Subcutaneous abdominal adipose tissue (tissue), 5 donors: ENCODE measurements around the gene USP6NL.

Experiments used
- H3K27ac ChIP-seq: one replicate; pipeline ENCODE4 v1.7.0; 2013; ENCODE audit warnings: low read depth, mild to moderate bottlenecking, inconsistent platforms, low read length, moderate library complexity
- H3K27me3 ChIP-seq, 5 donors: one replicate each; pipeline ENCODE4 v1.7.0; 2013; ENCODE audit warnings: low read length in 5 of 5, inconsistent platforms in 1 of 5; ENCODE audit not compliant: control insufficient read depth in 5 of 5, insufficient read depth in 4 of 5
- H3K36me3 ChIP-seq, 5 donors: one replicate each; pipeline ENCODE4 v1.7.0; 2013; ENCODE audit warnings: low read length in 5 of 5; ENCODE audit not compliant: control insufficient read depth in 5 of 5, insufficient read depth in 5 of 5
- H3K4me1 ChIP-seq, 5 donors: one replicate each; pipeline ENCODE4 v1.7.0; 2013; ENCODE audit warnings: low read length in 5 of 5, mild to moderate bottlenecking in 3 of 5, moderate library complexity in 1 of 5; ENCODE audit not compliant: control insufficient read depth in 5 of 5, insufficient read depth in 5 of 5
- H3K4me3 ChIP-seq, 5 donors: one replicate each; pipeline ENCODE4 v1.7.0; 2013; ENCODE audit warnings: low read length in 5 of 5, low read depth in 1 of 5
- H3K9ac ChIP-seq, 5 donors: one replicate each; pipeline ENCODE4 v1.7.0; 2013; ENCODE audit warnings: low read length in 5 of 5, mild to moderate bottlenecking in 4 of 5, moderate library complexity in 3 of 5
- H3K9me3 ChIP-seq, 5 donors: one replicate each; pipeline ENCODE4 v1.7.0; 2013; ENCODE audit warnings: low read length in 5 of 5; ENCODE audit not compliant: control insufficient read depth in 5 of 5
- donor health status: healthy.
- donor health status: healthy.
- donor health status: healthy.
- donor health status: healthy.
- donor health status: healthy.

The USP6NL gene

GRCh38 chr10:11611248-11612020 is at the start of gene USP6NL:
Gene USP6NL (minus strand): TSS chr10:11611650. CDS start chr10:11597634, 14,016 bp downstream.
- Histone ChIP-seq H3K27me3 (no peaks in the 10 kb centered on the region), H3K27ac (peak within 1 kb of the TSS; percentile 77), H3K9me3 (no peaks in the 10 kb centered on the region), H3K36me3 (no peaks in the 10 kb centered on the region), H3K9ac (peak within 1 kb of the TSS; percentile 78 to 83 (median 81)), H3K4me1 (peaks cover 0 to 25% (median 20%) of the 10 kb centered on the region in 5 donors), H3K4me3 (peak within 1 kb of the TSS; percentile 85 to 97 (median 88))

DNA sequence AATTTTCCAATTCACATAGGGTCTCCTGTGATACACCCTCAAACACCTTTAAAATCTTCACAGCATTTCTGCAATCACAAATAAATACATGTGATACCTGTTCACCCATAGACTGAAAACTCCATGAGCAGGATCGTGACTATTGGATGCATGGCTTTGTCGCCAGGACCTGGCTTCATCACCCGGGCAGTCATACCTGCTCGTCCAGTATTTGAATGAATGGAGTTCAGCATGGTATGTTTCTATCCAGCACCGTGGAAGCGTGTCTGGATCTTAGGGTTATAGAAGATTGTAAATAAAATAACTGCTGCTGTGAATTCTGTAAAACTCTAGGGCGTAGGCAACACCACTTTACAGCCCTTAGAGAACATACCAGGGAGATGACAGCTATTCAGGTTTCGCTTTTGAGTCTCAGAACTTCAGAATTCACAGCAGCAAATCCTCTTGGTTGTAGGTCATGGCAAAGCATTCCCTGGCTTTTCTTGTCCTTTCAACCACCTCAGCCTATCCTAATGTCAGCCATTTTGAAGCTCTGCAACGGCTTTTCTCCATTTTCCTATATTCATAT is 47.4 kb upstream of the USP6NL start:
- no peak overlapping the region for H3K27ac ChIP-seq
- no peaks in the 10 kb centered on the region for H3K27me3 ChIP-seq
- H3K4me3 ChIP-seq, result no peak overlapping the region
- peaks cover 2 to 14% (median 5%) of the 10 kb centered on the region in 5 donors for H3K4me1 ChIP-seq
- H3K36me3 ChIP-seq, result no peaks in the 10 kb centered on the region
- no peaks in the 10 kb centered on the region for H3K9me3 ChIP-seq
- no peak overlapping the region for H3K9ac ChIP-seq

DNA sequence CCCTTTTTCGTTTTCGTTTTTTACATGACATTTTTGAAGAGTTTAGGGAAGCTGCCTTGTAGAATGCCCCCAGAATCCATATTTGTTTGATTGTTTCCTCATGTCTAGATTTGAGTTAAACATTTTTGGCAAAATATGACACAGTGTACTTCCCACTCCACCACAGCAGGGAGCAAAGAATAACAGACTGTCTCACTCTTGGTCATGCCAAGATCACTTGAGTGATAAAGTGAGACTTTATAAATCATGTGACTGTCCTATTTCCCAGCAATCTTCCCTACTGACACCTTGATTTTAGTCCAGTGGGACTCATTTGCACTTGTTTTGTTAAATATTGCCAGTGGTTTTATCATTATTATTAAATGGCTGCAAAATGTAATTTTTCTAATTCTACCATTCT is 44.4 kb upstream of the USP6NL start:
- no peak overlapping the region for H3K4me3 ChIP-seq
- no peaks in the 10 kb centered on the region for H3K9me3 ChIP-seq

GRCh38 chr10:11654659-11655058 is 43.2 kb upstream of the USP6NL start:
- Histone ChIP-seq H3K4me3 (no peak overlapping the region), H3K9me3 (no peaks in the 10 kb centered on the region), H3K27ac (no peak overlapping the region), H3K27me3 (no peaks in the 10 kb centered on the region), H3K9ac (no peak overlapping the region), H3K4me1 (peaks cover 0 to 4% (median 0%) of the 10 kb centered on the region in 5 donors), H3K36me3 (no peaks in the 10 kb centered on the region)

More for the DNA sequence above, 44.4 kb upstream of the USP6NL start:
- no peaks in the 10 kb centered on the region for H3K36me3 ChIP-seq
- H3K9ac ChIP-seq, result no peak overlapping the region
- no peaks in the 10 kb centered on the region for H3K27me3 ChIP-seq
- peaks cover 0 to 5% (median 0%) of the 10 kb centered on the region in 5 donors for H3K4me1 ChIP-seq
- no peak overlapping the region for H3K27ac ChIP-seq

GRCh38 chr10:11653758-11654471 is 42.5 kb upstream of the USP6NL start:
- Histone ChIP-seq H3K4me3 (no peak overlapping the region), H3K36me3 (no peaks in the 10 kb centered on the region)

GRCh38 chr10:11647676-11648075 is 36.2 kb upstream of the USP6NL start:
- H3K4me3 ChIP-seq, result no peak overlapping the region
- no peaks in the 10 kb centered on the region for H3K27me3 ChIP-seq
- no peak overlapping the region for H3K9ac ChIP-seq
- H3K27ac ChIP-seq, result no peak overlapping the region
- no peaks in the 10 kb centered on the region for H3K36me3 ChIP-seq
- no peaks in the 10 kb centered on the region for H3K4me1 ChIP-seq
- no peaks in the 10 kb centered on the region for H3K9me3 ChIP-seq

More at GRCh38 chr10:11653758-11654471, 42.5 kb upstream of the USP6NL start:
- Histone ChIP-seq H3K27ac (no peak overlapping the region), H3K9ac (no peak overlapping the region), H3K4me1 (peaks cover 0 to 4% (median 0%) of the 10 kb centered on the region in 5 donors), H3K9me3 (no peaks in the 10 kb centered on the region), H3K27me3 (no peaks in the 10 kb centered on the region)

DNA sequence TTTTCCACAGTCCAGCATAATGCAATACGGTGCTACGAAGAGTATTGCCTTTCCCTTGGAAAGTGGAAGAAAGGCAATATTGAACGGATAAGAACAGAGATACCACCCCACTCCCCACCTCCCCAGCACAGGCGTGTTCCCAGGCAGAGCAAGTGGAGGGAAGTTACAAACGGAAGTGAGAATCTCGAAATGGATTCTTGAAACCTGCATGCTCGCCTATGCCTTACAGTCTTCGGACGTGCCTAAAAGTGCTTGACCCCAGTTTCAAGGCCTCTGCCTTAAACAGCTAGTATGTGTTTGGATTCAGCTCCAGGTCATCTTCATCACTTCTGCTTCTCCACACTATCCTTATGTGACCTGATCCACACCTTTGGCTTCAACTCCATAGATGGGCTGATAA is 35.0 kb upstream of the USP6NL start:
- Histone ChIP-seq H3K27me3 (no peaks in the 10 kb centered on the region), H3K9ac (no peak overlapping the region), H3K4me3 (no peak overlapping the region), H3K9me3 (no peaks in the 10 kb centered on the region), H3K27ac (no peak overlapping the region), H3K36me3 (no peaks in the 10 kb centered on the region), H3K4me1 (no peaks in the 10 kb centered on the region)

DNA sequence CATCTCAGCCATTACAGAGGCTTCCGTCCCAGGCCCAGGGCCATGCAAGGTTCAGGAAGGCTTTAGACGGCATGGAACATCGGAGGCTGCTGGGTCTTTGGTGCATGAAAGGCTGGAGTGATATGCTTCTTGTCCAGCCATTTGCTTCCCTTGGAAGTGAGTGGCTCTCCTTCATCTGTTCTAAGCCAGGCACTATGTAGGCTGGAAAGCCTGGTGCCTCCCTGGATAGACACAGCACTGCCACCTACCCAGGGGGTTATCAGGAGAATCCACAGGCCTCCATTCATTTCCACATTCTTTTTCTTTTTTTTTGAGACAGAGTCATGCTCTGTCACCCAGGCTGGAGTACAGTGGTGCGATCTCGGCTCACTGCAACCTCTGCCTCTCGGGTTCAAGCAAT is 31.6 kb upstream of the USP6NL start:
- H3K4me3 ChIP-seq, result no peak overlapping the region
- no peaks in the 10 kb centered on the region for H3K36me3 ChIP-seq
- no peaks in the 10 kb centered on the region for H3K27me3 ChIP-seq

DNA sequence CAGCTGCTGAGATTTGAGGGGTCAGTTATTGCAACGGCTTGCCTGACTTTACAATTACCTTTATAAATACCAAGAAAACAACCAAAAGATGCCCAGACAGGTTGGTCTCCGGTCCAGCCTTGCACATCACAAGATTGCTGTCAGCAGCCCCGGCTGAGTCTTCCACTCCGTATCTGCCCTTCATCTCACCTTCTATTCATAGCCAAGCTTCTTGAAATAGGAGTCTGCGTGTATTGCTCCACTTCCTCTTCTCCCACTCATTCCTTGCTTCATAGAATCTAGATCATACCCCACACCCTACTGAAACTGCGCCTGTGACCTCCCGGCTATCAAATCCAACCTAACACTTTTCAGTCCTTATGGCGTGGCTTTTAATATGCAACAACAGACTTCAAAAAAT is 31.1 kb upstream of the USP6NL start:
- no peak overlapping the region for H3K4me3 ChIP-seq
- H3K27ac ChIP-seq, result no peak overlapping the region
- H3K27me3 ChIP-seq, result no peaks in the 10 kb centered on the region
- H3K36me3 ChIP-seq, result no peaks in the 10 kb centered on the region
- no peaks in the 10 kb centered on the region for H3K9me3 ChIP-seq
- no peak overlapping the region for H3K9ac ChIP-seq
- peaks cover 0 to 7% (median 0%) of the 10 kb centered on the region in 5 donors for H3K4me1 ChIP-seq

More for the DNA sequence above, 31.6 kb upstream of the USP6NL start:
- Histone ChIP-seq H3K9me3 (no peaks in the 10 kb centered on the region), H3K9ac (no peak overlapping the region), H3K4me1 (peaks cover 0 to 7% (median 0%) of the 10 kb centered on the region in 5 donors), H3K27ac (no peak overlapping the region)
